Hypothalamus (tissue), 51 donors: Measurements from ENCODE around the gene ERICH6.

Experiments used
- DNase-seq, 51 donors: peaks; one replicate each; lab custom pipeline; 2025; lab: John Stamatoyannopoulos, UW

The ERICH6 gene

GRCh38 chr3:150737874-150738679 is 34.4 kb upstream of the ERICH6 start:
- DNase-seq = no peak

- no peak for DNase-seq
Observed at GRCh38 chr3:150736903-150737832, 33.4 kb upstream of the ERICH6 start.

- DNase-seq = no peak
Observed at GRCh38 chr3:150736316-150736719, 32.6 kb upstream of the ERICH6 start.

- no peak for DNase-seq
Observed at GRCh38 chr3:150734795-150735119, 31.0 kb upstream of the ERICH6 start.

GRCh38 chr3:150733936-150734794 is 30.4 kb upstream of the ERICH6 start:
- no peak for DNase-seq

GRCh38 chr3:150733373-150733935 is 29.7 kb upstream of the ERICH6 start:
- no peak for DNase-seq

GRCh38 chr3:150729682-150730360 is 26.1 kb upstream of the ERICH6 start:
- no peak for DNase-seq

GRCh38 chr3:150727653-150728502 is 24.2 kb upstream of the ERICH6 start:
- peak in 4 of 51 donors; percentile 6 to 43 (median 13) for DNase-seq

- no peak for DNase-seq
Observed at GRCh38 chr3:150725548-150725947, 21.8 kb upstream of the ERICH6 start.

- no peak for DNase-seq
Observed at GRCh38 chr3:150723946-150724345, 20.2 kb upstream of the ERICH6 start.

GRCh38 chr3:150722267-150722666 is 18.5 kb upstream of the ERICH6 start:
- DNase-seq = no peak

- peak in 3 of 51 donors; percentile 6 to 67 (median 7) for DNase-seq
Observed at GRCh38 chr3:150721285-150722130, 17.8 kb upstream of the ERICH6 start.

GRCh38 chr3:150720444-150720843 is 16.7 kb upstream of the ERICH6 start:
- no peak for DNase-seq

- no peak for DNase-seq
Observed at GRCh38 chr3:150710097-150710496, 6.4 kb upstream of the ERICH6 start.

- DNase-seq = peak in 15 of 51 donors; percentile 26 to 68 (median 47)
Observed at GRCh38 chr3:150703299-150703755, 393 bp downstream of the ERICH6 start.

- DNase-seq = no peak
Observed at GRCh38 chr3:150699068-150699639, 4.6 kb downstream of the ERICH6 start.

- DNase-seq = no peak
Observed at GRCh38 chr3:150697646-150698045, 6.1 kb downstream of the ERICH6 start.
